ENCODE results near the gene GABARAP. TPM values are rescaled to one million over a fixed set of nuclear protein-coding genes. Genes with fewer than 3 reads are reported as not detected.

The GABARAP gene
- total RNA-seq, 6 donors from 2014 or later, result 381 to 631 (median 601) TPM

DNA sequence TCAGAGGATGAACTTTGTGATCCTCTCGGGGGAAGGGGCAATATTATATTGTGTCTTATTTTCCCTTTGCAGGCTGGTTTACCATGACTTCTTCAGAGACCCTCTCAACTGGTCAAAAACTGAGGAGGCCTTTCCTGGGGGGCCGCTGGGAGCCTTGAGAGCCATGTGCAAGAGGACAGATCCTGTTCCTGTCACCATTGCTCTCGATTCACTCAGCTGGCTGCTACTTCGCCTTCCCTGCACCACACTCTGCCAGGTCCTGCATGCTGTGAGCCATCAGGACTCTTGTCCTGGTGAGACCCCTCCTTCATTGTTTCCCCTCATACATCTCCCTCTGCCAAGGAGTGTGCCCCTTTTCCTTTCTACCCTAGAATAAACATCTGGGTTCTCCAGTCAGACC, 12.3 kb upstream of the GABARAP start:
- H3K36me3 ChIP-seq, result peaks cover 11 to 55% (median 39%) of the 10 kb centered on the region in 4 donors
- no peak overlapping the region for H3K27ac ChIP-seq
- H3K9me3 ChIP-seq, result no peaks in the 10 kb centered on the region
- DNase-seq (no peak), ATAC-seq (ENCODE audit: low FRiP score in 2 of 2) (no peak)
- 89 to 95% methylated on average over 4 of the region's 4 CpGs for WGBS, 2 donors
- peaks cover 21 to 37% (median 31%) of the 10 kb centered on the region in 4 donors for H3K4me1 ChIP-seq
- no peaks in the 10 kb centered on the region for H3K27me3 ChIP-seq
- TF ChIP-seq POLR2A (IDR thresholded peaks at IDR 0.05) (no peak), POLR2AphosphoS5 (IDR thresholded peaks at IDR 0.05) (no peak), EP300 (IDR thresholded peaks at IDR 0.05) (no peak)
- TF ChIP-seq, protein P1, sequence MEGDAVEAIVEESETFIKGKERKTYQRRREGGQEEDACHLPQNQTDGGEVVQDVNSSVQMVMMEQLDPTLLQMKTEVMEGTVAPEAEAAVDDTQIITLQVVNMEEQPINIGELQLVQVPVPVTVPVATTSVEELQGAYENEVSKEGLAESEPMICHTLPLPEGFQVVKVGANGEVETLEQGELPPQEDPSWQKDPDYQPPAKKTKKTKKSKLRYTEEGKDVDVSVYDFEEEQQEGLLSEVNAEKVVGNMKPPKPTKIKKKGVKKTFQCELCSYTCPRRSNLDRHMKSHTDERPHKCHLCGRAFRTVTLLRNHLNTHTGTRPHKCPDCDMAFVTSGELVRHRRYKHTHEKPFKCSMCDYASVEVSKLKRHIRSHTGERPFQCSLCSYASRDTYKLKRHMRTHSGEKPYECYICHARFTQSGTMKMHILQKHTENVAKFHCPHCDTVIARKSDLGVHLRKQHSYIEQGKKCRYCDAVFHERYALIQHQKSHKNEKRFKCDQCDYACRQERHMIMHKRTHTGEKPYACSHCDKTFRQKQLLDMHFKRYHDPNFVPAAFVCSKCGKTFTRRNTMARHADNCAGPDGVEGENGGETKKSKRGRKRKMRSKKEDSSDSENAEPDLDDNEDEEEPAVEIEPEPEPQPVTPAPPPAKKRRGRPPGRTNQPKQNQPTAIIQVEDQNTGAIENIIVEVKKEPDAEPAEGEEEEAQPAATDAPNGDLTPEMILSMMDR (IDR thresholded peaks at IDR 0.05), result no peak
- no peak overlapping the region for H3K4me3 ChIP-seq

DNA sequence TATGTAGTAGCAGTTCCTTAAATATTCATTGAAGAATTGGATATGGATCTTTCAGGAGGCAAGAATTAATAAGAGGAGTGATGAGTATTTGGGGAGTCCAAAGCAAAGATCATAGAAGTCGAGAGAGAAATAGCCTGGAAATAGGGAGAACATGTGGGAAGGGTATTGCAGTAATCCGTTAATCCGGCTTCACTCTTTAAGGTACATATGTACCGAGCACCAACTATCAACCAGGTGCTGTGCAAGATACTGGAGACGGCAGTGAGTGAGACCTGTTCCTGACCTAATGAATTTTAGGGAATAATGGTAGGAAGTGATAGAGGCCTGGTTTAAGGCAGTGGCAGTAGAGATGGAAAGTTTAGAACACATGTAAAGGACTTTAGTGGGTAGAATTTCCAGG, 10.8 kb upstream of the GABARAP start:
- 67% methylated on average over 5 of the region's 5 CpGs for WGBS, 2 donors
- peaks cover 11 to 41% (median 32%) of the 10 kb centered on the region in 4 donors for H3K36me3 ChIP-seq
- DNase-seq (no peak), ATAC-seq (ENCODE audit: low FRiP score in 2 of 2) (no peak)
- H3K27ac ChIP-seq, result peak overlapping the region; percentile 97 to 100 (median 99)
- peaks cover 31 to 37% (median 33%) of the 10 kb centered on the region in 4 donors for H3K4me1 ChIP-seq
- H3K4me3 ChIP-seq, result peak overlapping the region in 3 of 4 donors; percentile 92 to 98 (median 96)
- H3K9me3 ChIP-seq, result no peaks in the 10 kb centered on the region
- H3K27me3 ChIP-seq, result no peaks in the 10 kb centered on the region
- TF ChIP-seq POLR2A (IDR thresholded peaks at IDR 0.05) (no peak), EP300 (IDR thresholded peaks at IDR 0.05) (no peak), POLR2AphosphoS5 (IDR thresholded peaks at IDR 0.05) (no peak)
- TF ChIP-seq, protein P1 (IDR thresholded peaks at IDR 0.05), result no peak

DNA sequence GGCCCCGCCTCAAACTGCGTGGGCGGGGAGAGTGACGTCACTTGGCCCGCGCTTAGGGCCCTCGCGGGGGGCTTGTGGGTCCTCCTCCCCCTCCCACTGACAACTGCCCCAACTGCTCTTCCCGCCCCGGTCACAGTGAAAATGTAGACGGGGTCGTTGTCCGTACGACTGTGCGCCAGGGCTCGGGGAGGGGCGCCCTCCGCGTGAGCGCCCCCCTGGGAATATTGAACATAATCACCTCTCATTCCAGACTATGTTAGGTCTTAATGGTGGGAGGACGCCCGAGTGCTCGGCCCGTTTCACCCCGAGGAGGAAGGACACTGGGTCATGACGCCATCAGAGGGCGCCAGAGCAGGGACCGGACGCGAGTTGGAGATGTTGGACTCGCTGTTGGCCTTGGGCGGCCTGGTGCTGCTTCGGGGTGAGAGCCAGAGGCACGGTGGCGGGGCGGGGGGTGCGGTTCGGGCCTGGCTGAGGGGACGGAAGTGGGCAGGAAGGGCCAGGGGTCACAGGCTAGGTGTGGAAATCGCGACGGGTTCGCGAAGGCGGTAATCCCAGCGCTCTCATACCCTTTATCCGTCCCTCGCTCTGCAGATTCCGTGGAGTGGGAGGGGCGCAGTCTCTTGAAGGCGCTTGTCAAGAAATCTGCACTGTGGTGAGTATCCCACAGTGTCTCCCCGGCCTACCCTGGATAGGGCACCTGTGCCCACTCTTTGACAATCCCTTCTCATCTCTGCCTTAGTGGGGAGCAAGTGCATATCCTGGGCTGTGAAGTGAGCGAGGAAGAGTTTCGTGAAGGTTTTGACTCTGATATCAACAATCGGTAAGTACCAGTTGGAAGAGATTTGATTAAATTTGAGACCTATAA, 10.2 kb upstream of the GABARAP start, which contains the start of gene ELP5:
Gene ELP5 (plus strand): TSS at position 40 of the 868 bp plus-strand sequence. CDS start 336 bp downstream, at position 376.
- peak within 1 kb of the TSS; percentile 92 to 100 (median 97) for H3K4me3 ChIP-seq
- H3K27me3 ChIP-seq, result no peaks in the 10 kb centered on the region
- ATAC-seq (ENCODE audit: low FRiP score in 2 of 2) (peak; percentile 91 to 92), DNase-seq (peak; percentile 94 to 95)
- 1 to 2% methylated on average over 9 to 53 of the region's 55 CpGs for WGBS, 2 donors
- TF ChIP-seq, protein P1 (IDR thresholded peaks at IDR 0.05), result peak in 5 of 6 experiments; percentile 23 to 50 (median 42)
- peak; percentile 86 to 87 for TF ChIP-seq POLR2AphosphoS5 (IDR thresholded peaks at IDR 0.05)
- peak in 2 of 4 donors; percentile 64 to 75 for TF ChIP-seq POLR2A (IDR thresholded peaks at IDR 0.05)
- TF ChIP-seq EP300 (IDR thresholded peaks at IDR 0.05), result no peak
- H3K27ac ChIP-seq, result peak within 1 kb of the TSS; percentile 97 to 100 (median 99)
- no peaks in the 10 kb centered on the region for H3K9me3 ChIP-seq
- H3K4me1 ChIP-seq, result peaks cover 31 to 37% (median 33%) of the 10 kb centered on the region in 4 donors
- H3K36me3 ChIP-seq, result peaks cover 10 to 34% (median 25%) of the 10 kb centered on the region in 4 donors

DNA sequence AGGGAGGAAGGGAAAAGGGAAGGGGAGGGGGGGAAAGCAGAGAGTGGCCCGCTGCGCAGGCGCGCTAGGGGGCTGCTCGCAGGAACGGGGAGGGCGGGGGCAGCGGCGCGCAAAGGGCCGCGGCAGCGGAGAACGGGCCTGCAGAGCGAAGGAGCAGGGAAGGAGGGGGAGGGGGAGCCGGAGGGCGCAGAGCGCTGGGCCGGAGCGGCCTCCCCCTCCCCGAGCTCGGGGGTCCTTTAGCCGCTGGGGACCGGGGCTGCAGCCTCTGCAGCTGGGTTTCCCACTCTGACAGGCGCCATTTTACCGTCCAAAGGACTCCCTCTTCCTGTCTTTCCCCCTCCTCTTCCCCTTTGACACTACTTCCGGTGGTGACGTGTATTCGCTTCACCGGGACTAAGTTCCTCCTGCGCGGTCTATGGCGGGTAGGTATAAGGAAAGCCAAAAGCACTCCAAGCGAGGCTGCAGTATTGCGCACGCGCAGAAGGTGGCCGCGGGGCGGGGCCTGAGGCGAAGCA, 9.5 kb upstream of the GABARAP start, which contains the start of gene CTDNEP1:
Gene CTDNEP1 (minus strand): TSS at position 74 of the 515 bp plus-strand sequence. CDS start 438 bp downstream, outside the sequence.
- Histone ChIP-seq H3K4me3 (peak within 1 kb of the TSS; percentile 92 to 100 (median 97)), H3K27me3 (no peaks in the 10 kb centered on the region), H3K4me1 (peaks cover 31 to 37% (median 33%) of the 10 kb centered on the region in 4 donors), H3K36me3 (peaks cover 5 to 32% (median 23%) of the 10 kb centered on the region in 4 donors), H3K27ac (peak within 1 kb of the TSS; percentile 97 to 100 (median 99)), H3K9me3 (no peaks in the 10 kb centered on the region)
- DNase-seq (peak; percentile 99), ATAC-seq (ENCODE audit: low FRiP score in 2 of 2) (peak; percentile 96)
- no peak for TF ChIP-seq EP300 (IDR thresholded peaks at IDR 0.05)
- TF ChIP-seq, protein P1 (IDR thresholded peaks at IDR 0.05), result no peak
- TF ChIP-seq POLR2AphosphoS5 (IDR thresholded peaks at IDR 0.05), result peak; percentile 66 to 83
- peak in 3 of 4 donors; percentile 22 to 77 (median 73) for TF ChIP-seq POLR2A (IDR thresholded peaks at IDR 0.05)
- WGBS, 2 donors, result 0% methylated on average over 14 to 40 of the region's 41 CpGs

Measured in upper lobe of left lung (tissue), 6 donors.